ENCODE data around the gene IFNAR2.

The IFNAR2 gene

GRCh38 chr21:33229784-33230544 is at the start of gene IFNAR2:
TSS of gene IFNAR2 (plus strand) at chr21:33229938. CDS start at chr21:33241923, 11,985 bp downstream.
- DNase-seq, result peak; percentile 77

- DNase-seq, result peak; percentile 66
Observed at GRCh38 chr21:33185852-33186251, 43.9 kb upstream of the IFNAR2 start.

- no peak for DNase-seq
Observed at GRCh38 chr21:33187276-33187675, 42.5 kb upstream of the IFNAR2 start.

- DNase-seq, result no peak
Observed at GRCh38 chr21:33189237-33189636, 40.5 kb upstream of the IFNAR2 start.

- no peak for DNase-seq
Observed at GRCh38 chr21:33189824-33190223, 39.9 kb upstream of the IFNAR2 start.

GRCh38 chr21:33196941-33197374 is 32.8 kb upstream of the IFNAR2 start:
- DNase-seq, result peak; percentile 74

- DNase-seq, result no peak
Observed at GRCh38 chr21:33197496-33197895, 32.2 kb upstream of the IFNAR2 start.

GRCh38 chr21:33198346-33199099 is 31.2 kb upstream of the IFNAR2 start:
- no peak for DNase-seq

GRCh38 chr21:33199100-33199464 is 30.7 kb upstream of the IFNAR2 start:
- no peak for DNase-seq

- DNase-seq, result peak; percentile 92
Observed at GRCh38 chr21:33199516-33200217, 30.1 kb upstream of the IFNAR2 start.

GRCh38 chr21:33201956-33202355 is 27.8 kb upstream of the IFNAR2 start:
- DNase-seq, result no peak

- no peak for DNase-seq
Observed at GRCh38 chr21:33202464-33203363, 27.0 kb upstream of the IFNAR2 start.

GRCh38 chr21:33203371-33203724 is 26.4 kb upstream of the IFNAR2 start:
- no peak for DNase-seq

- peak; percentile 58 for DNase-seq
Observed at GRCh38 chr21:33205476-33205875, 24.3 kb upstream of the IFNAR2 start.

- no peak for DNase-seq
Observed at GRCh38 chr21:33206771-33207281, 22.9 kb upstream of the IFNAR2 start.

- DNase-seq, result no peak
Observed at GRCh38 chr21:33207449-33208149, 22.1 kb upstream of the IFNAR2 start.

- DNase-seq, result no peak
Observed at GRCh38 chr21:33208534-33208933, 21.2 kb upstream of the IFNAR2 start.

GRCh38 chr21:33211305-33211704 is 18.4 kb upstream of the IFNAR2 start:
- DNase-seq, result no peak

- no peak for DNase-seq
Observed at GRCh38 chr21:33211732-33212131, 18.0 kb upstream of the IFNAR2 start.

- no peak for DNase-seq
Observed at GRCh38 chr21:33212159-33212851, 17.4 kb upstream of the IFNAR2 start.

- DNase-seq, result no peak
Observed at GRCh38 chr21:33214056-33214455, 15.7 kb upstream of the IFNAR2 start.
